IMR-90 (cell line): ENCODE results near the gene RTL1. TPM values are rescaled to one million over a fixed set of nuclear protein-coding genes. Genes with fewer than 3 reads are reported as not detected.

Experiments used
- ATAC-seq: fragments of 200-7000 bp; cut with Tn5 transposase; 2 replicates; pipeline ENCODE4 v1.9.1; 2020; ENCODE audit warnings: low read depth, mild to moderate bottlenecking, moderate library complexity
- BruUV-seq: library from RNA; stranded (reverse); fragments of 400-500 nt; replicated peaks from 2 replicates; lab custom pipeline; 2021; lab: Mats Ljungman, UMichigan
- CTCF ChIA-PET: fragments of 300-600 bp; formaldehyde crosslinking; extraction: SDS; loops from one replicate; lab custom pipeline; 2021; ENCODE audit warnings: antibody characterized with exemption; lab: Yijun Ruan, JAX
- POLR2A ChIA-PET: fragments of 300-600 bp; sonication (Branson Sonifier 250); formaldehyde crosslinking; loops from one replicate; lab custom pipeline; 2022; ENCODE audit warnings: antibody characterized with exemption; ENCODE audit not compliant: unreplicated experiment; lab: Charles Lee
- DNase-seq: peaks from one replicate; pipeline ENCODE4 v3.0.0; 2013
- H2AFZ ChIP-seq: replicated peaks from 2 replicates; pipeline ENCODE3; 2013; ENCODE audit warnings: low read length, mild to moderate bottlenecking; ENCODE audit not compliant: poor library complexity
- H2AK5ac ChIP-seq: 2 replicates; pipeline ENCODE4 v1.6.1; 2013; ENCODE audit warnings: low read depth, low read length, inconsistent platforms
- H2AK9ac ChIP-seq: replicated peaks from 2 replicates; pipeline ENCODE3; 2013; ENCODE audit warnings: mild to moderate bottlenecking, low read depth, low read length, moderate library complexity; ENCODE audit not compliant: poor library complexity
- H2BK120ac ChIP-seq: 2 replicates; pipeline ENCODE4 v1.6.1; 2013; ENCODE audit warnings: low read depth, low read length, inconsistent platforms
- H2BK15ac ChIP-seq: 3 replicates; pipeline ENCODE4 v1.6.1; 2013; ENCODE audit warnings: low read depth, low read length, inconsistent platforms
- H2BK20ac ChIP-seq: 2 replicates; pipeline ENCODE4 v1.6.1; 2013; ENCODE audit warnings: low read depth, mild to moderate bottlenecking, inconsistent platforms, low read length, moderate library complexity
- H2BK5ac ChIP-seq: 2 replicates; pipeline ENCODE4 v1.6.1; 2013; ENCODE audit warnings: mild to moderate bottlenecking, low read depth, low read length, inconsistent platforms; ENCODE audit not compliant: poor library complexity, severe bottlenecking
- H3K14ac ChIP-seq: replicated peaks from 2 replicates; pipeline ENCODE4 v1.6.1; 2013; ENCODE audit warnings: low read depth, low read length, inconsistent platforms
- H3K18ac ChIP-seq: 2 replicates; pipeline ENCODE4 v1.6.1; 2013; ENCODE audit warnings: low read depth, low read length, control low read depth
- H3K23ac ChIP-seq: 2 replicates; pipeline ENCODE4 v1.6.1; 2013; ENCODE audit warnings: low read depth, low read length, inconsistent platforms
- H3K27ac ChIP-seq: 2 replicates; pipeline ENCODE4 v1.5.1; 2013; ENCODE audit warnings: mild to moderate bottlenecking, control low read depth, low read length; ENCODE audit not compliant: insufficient read depth
- H3K27me3 ChIP-seq: 2 replicates; pipeline ENCODE4 v1.6.1; 2013; ENCODE audit warnings: low read length; ENCODE audit not compliant: control insufficient read depth, insufficient read depth
- H3K36me3 ChIP-seq: 2 replicates; pipeline ENCODE4 v1.6.1; 2013; ENCODE audit warnings: low read length, mixed read lengths; ENCODE audit not compliant: control insufficient read depth, insufficient read depth
- H3K4ac ChIP-seq: 2 replicates; pipeline ENCODE4 v1.6.1; 2013; ENCODE audit warnings: low read depth, low read length, inconsistent platforms
- H3K4me1 ChIP-seq: 2 replicates; pipeline ENCODE4 v1.6.1; 2013; ENCODE audit warnings: low read length, mixed read lengths; ENCODE audit not compliant: control insufficient read depth, insufficient read depth
- H3K4me2 ChIP-seq: 2 replicates; pipeline ENCODE4 v1.6.1; 2013; ENCODE audit warnings: low read depth, mild to moderate bottlenecking, control low read depth, low read length, moderate library complexity
- H3K4me3 ChIP-seq: 2 replicates; pipeline ENCODE4 v1.5.1; 2013; ENCODE audit warnings: low read depth, mild to moderate bottlenecking, control low read depth, low read length, moderate library complexity; ENCODE audit not compliant: insufficient read depth
- H3K56ac ChIP-seq: 2 replicates; pipeline ENCODE4 v1.6.1; 2013; ENCODE audit warnings: low read length, inconsistent platforms; ENCODE audit not compliant: insufficient read depth; ENCODE audit errors: extremely low read depth
- H3K79me1 ChIP-seq, 2 experiments: 2 replicates each; pipeline ENCODE4 v1.6.1; 2013; ENCODE audit warnings: low read length in 2 of 2, inconsistent platforms in 1 of 2, low read depth in 1 of 2
- H3K9ac ChIP-seq: 2 replicates; pipeline ENCODE4 v1.6.1; 2013; ENCODE audit warnings: low read depth, low read length, control low read depth
- H3K9me1 ChIP-seq: 2 replicates; pipeline ENCODE4 v1.6.1; 2013; ENCODE audit warnings: low read length, inconsistent platforms; ENCODE audit not compliant: insufficient read depth
- H3K9me3 ChIP-seq: 2 replicates; pipeline ENCODE4 v1.6.1; 2013; ENCODE audit warnings: low read length; ENCODE audit not compliant: control insufficient read depth, insufficient read depth
- H4K20me1 ChIP-seq: 2 replicates; pipeline ENCODE4 v1.6.1; 2013; ENCODE audit warnings: low read length, inconsistent platforms; ENCODE audit not compliant: insufficient read depth
- H4K5ac ChIP-seq: 2 replicates; pipeline ENCODE4 v1.6.1; 2013; ENCODE audit warnings: mild to moderate bottlenecking, low read depth, low read length, control low read depth
- H4K8ac ChIP-seq, 2 experiments: 2 replicates each; pipeline ENCODE4 v1.6.1; 2013; ENCODE audit warnings: low read depth in 2 of 2, low read length in 2 of 2, control low read depth in 1 of 2, inconsistent platforms in 1 of 2
- H4K91ac ChIP-seq: 2 replicates; pipeline ENCODE4 v1.6.1; 2013; ENCODE audit warnings: low read depth, low read length, inconsistent platforms; ENCODE audit not compliant: insufficient read depth
- BHLHE40 ChIP-seq: fragments of 150-350 bp; IDR thresholded peaks from 2 replicates; pipeline ENCODE4 v1.6.1; 2016; ENCODE audit warnings: mild to moderate bottlenecking, low read depth, low read length
- CEBPB ChIP-seq: IDR thresholded peaks from 2 replicates; pipeline ENCODE4 v1.6.1; 2012; ENCODE audit warnings: low read depth, low read length, improper control_type of control experiment
- CHD1 ChIP-seq: IDR thresholded peaks from 2 replicates; pipeline ENCODE4 v1.6.1; 2012; ENCODE audit warnings: low read depth, low read length, improper control_type of control experiment
- CTCF ChIP-seq: conservative IDR thresholded peaks from 2 replicates; pipeline ENCODE4 v1.5.1; 2012; ENCODE audit warnings: mild to moderate bottlenecking, low read depth, low read length, improper control_type of control experiment
- ELK1 ChIP-seq: fragments of 150-350 bp; IDR thresholded peaks from 2 replicates; pipeline ENCODE4 v1.6.1; 2016; ENCODE audit warnings: low read depth, mild to moderate bottlenecking, low read length, moderate library complexity, borderline replicate concordance
- FOS ChIP-seq: fragments of 150-350 bp; IDR thresholded peaks from 2 replicates; pipeline ENCODE4 v1.6.1; 2016; ENCODE audit warnings: low read depth, low read length
- MAFK ChIP-seq: IDR thresholded peaks from 2 replicates; pipeline ENCODE4 v1.6.1; 2012; ENCODE audit warnings: low read depth, low read length, improper control_type of control experiment
- MAZ ChIP-seq: IDR thresholded peaks from 2 replicates; pipeline ENCODE4 v1.6.1; 2012; ENCODE audit warnings: low read depth, mild to moderate bottlenecking, low read length, improper control_type of control experiment, moderate library complexity, borderline replicate concordance
- MXI1 ChIP-seq: IDR thresholded peaks from 2 replicates; pipeline ENCODE4 v1.6.1; 2012; ENCODE audit warnings: low read depth, mild to moderate bottlenecking, low read length, moderate library complexity, borderline replicate concordance
- NFE2L2 ChIP-seq: fragments of 150-350 bp; IDR thresholded peaks from 2 replicates; pipeline ENCODE4 v1.6.1; 2016; ENCODE audit warnings: low read depth, mild to moderate bottlenecking, low read length
- POLR2A ChIP-seq: IDR thresholded peaks from 2 replicates; pipeline ENCODE4 v1.6.1; 2012; ENCODE audit warnings: mild to moderate bottlenecking, low read depth, low read length
- RAD21 ChIP-seq: IDR thresholded peaks from 2 replicates; pipeline ENCODE4 v1.6.1; 2012; ENCODE audit warnings: low read length, improper control_type of control experiment
- RCOR1 ChIP-seq: IDR thresholded peaks from 2 replicates; pipeline ENCODE4 v1.6.1; 2012; ENCODE audit warnings: mild to moderate bottlenecking, low read length, improper control_type of control experiment; ENCODE audit not compliant: insufficient replicate concordance
- RFX5 ChIP-seq: IDR thresholded peaks from 2 replicates; pipeline ENCODE4 v1.8.0; 2012; ENCODE audit warnings: low read depth, mild to moderate bottlenecking, low read length, moderate library complexity
- SMC3 ChIP-seq: fragments of 150-350 bp; IDR thresholded peaks from 2 replicates; pipeline ENCODE4 v1.6.1; 2016; ENCODE audit warnings: low read depth, mild to moderate bottlenecking, antibody characterized with exemption, low read length, moderate library complexity
- USF2 ChIP-seq: fragments of 150-350 bp; IDR thresholded peaks from 2 replicates; pipeline ENCODE4 v1.6.1; 2017; ENCODE audit warnings: mild to moderate bottlenecking, antibody characterized with exemption, low read length, low read depth
- WGBS, 2 experiments: methylation state at CpG; one replicate each; pipeline versions ENCODE4 v1.1.5 to v1.1.7; 2013; ENCODE audit warnings: missing lambda C conversion rate in 2 of 2; ENCODE audit not compliant: insufficient read length in 1 of 2; ENCODE audit errors: extremely low coverage in 2 of 2; 5-methylcytosine and 5-hydroxymethylcytosine counted together
- dilution Hi-C: fragments of 300-500 bp; cut with HindIII; formaldehyde crosslinking; loops from one replicate; pipeline ENCODE4 v1.14.3; 2018; ENCODE audit warnings: low sequenced_read_pairs; ENCODE audit not compliant: unreplicated experiment
- in situ Hi-C: fragments of 300-500 bp; cut with MboI; formaldehyde crosslinking; loops from 3 replicates; pipeline ENCODE4 v1.14.3; 2019; ENCODE audit warnings: low sequenced_read_pairs, inconsistent platforms, mixed read lengths
- intact Hi-C: fragments of 100-400 bp; cut with micrococcal nuclease; formaldehyde crosslinking; loops from 2 replicates; pipeline ENCODE4 v1.10.0; 2022
- polyA plus RNA-seq, 3 experiments: library from polyadenylated mRNA; depleted of rRNA; stranded (reverse); fragments of >200 nt; gene quantifications; 2 replicates each; pipeline ENCODE4 v1.2.3, GENCODE V29; 2012; ENCODE audit warnings: low replicate concordance in 1 of 3
- total RNA-seq: library from RNA; depleted of rRNA; stranded (reverse); fragments of >200 nt; gene quantifications from 2 replicates; pipeline ENCODE4 v1.2.3, GENCODE V29; 2012

The RTL1 gene
- total and polyA plus RNA-seq, 2 of the 4 experiments (the other 2 are of a cell fraction), result not detected

- ChIA-PET CTCF (no interaction called here), POLR2A (no interaction called here)
- H3K27me3 ChIP-seq, result no peaks in the 10 kb centered on the region
- H2BK20ac ChIP-seq, result no peak overlapping the region
- H3K27ac ChIP-seq, result no peak overlapping the region
- no peak overlapping the region for H3K4ac ChIP-seq
- no peak overlapping the region for H3K9ac ChIP-seq
- no peak overlapping the region for H3K18ac ChIP-seq
- H3K4me3 ChIP-seq, result no peak overlapping the region
- H4K8ac ChIP-seq, result no peak overlapping the region
- no peak overlapping the region for H3K56ac ChIP-seq
- H2BK120ac ChIP-seq, result no peak overlapping the region
- peaks cover 7% of the 10 kb centered on the region for H3K4me1 ChIP-seq
- no peak overlapping the region for H4K5ac ChIP-seq
- peaks cover 7 to 68% of the 10 kb centered on the region in 2 experiments; a peak in 3 of 4 replicates for H3K79me1 ChIP-seq
- dilution Hi-C loops (no loop called here), intact Hi-C loops (no loop called here), in situ Hi-C loops (loop anchor here (10.0 kb wide), 1 partner anchor 429 kb away; no protein-coding TSS in a partner anchor)
- WGBS, 2 experiments, result no CpG with 5 or more reads among the region's 15 CpGs
- no peak overlapping the region for H3K14ac ChIP-seq
- H3K9me1 ChIP-seq, result peaks cover 3% of the 10 kb centered on the region; the same call in 1 of the 2 replicates
- no peaks in the 10 kb centered on the region for H3K9me3 ChIP-seq
- no peak overlapping the region for H2AFZ ChIP-seq
- H3K23ac ChIP-seq, result no peak overlapping the region
- H2BK15ac ChIP-seq, result no peak overlapping the region
- no peak for TF ChIP-seq RFX5
- TF ChIP-seq MAFK, result no peak
- TF ChIP-seq CEBPB, result no peak
- no peak for TF ChIP-seq BHLHE40
- no peak for TF ChIP-seq SMC3
- no peak for TF ChIP-seq RCOR1
- TF ChIP-seq POLR2A, result no peak; the same call in 1 of the 2 replicates
- TF ChIP-seq ELK1, result no peak
- no peak for TF ChIP-seq USF2
- no peak for TF ChIP-seq NFE2L2
- no peak for TF ChIP-seq FOS
- no peak for TF ChIP-seq CTCF
- TF ChIP-seq RAD21, result no peak
- no peak for TF ChIP-seq MXI1
- TF ChIP-seq MAZ, result no peak
- no peak for TF ChIP-seq CHD1
- H4K91ac ChIP-seq, result no peak overlapping the region
- H2AK9ac ChIP-seq, result no peak overlapping the region
- no peak overlapping the region for H2AK5ac ChIP-seq
- H3K36me3 ChIP-seq, result peaks cover 83% of the 10 kb centered on the region
- no peak overlapping the region for H3K4me2 ChIP-seq
- H4K20me1 ChIP-seq, result peaks cover 98% of the 10 kb centered on the region
- no peak for DNase-seq
- no peak overlapping the region for H2BK5ac ChIP-seq
- no peak for ATAC-seq
- BruUV-seq, result no TSS peak
Measured at GRCh38 chr14:100834082-100834793, 69.3 kb downstream of the RTL1 start.
